GM12878 (cell line): ENCODE measurements around the gene CCDC110. TPM values are rescaled to one million over a fixed set of nuclear protein-coding genes. Genes with fewer than 3 reads are reported as not detected.

ENCODE experiments used
- IRF4 ChIP-seq: IDR thresholded peaks from 2 replicates; pipeline ENCODE4 v1.6.1; 2011; ENCODE audit warnings: low read depth, low read length
- JUNB ChIP-seq: IDR thresholded peaks from 2 replicates; pipeline ENCODE4 v1.6.1; 2016; ENCODE audit warnings: antibody characterized with exemption, mild to moderate bottlenecking
- NR2F1 ChIP-seq: fragments of 450-650 bp; conservative IDR thresholded peaks from 2 replicates; pipeline ENCODE4 v1.6.1; 2017; ENCODE audit warnings: mild to moderate bottlenecking
- POLR2A ChIP-seq: IDR thresholded peaks from 2 replicates; pipeline ENCODE4 v1.6.1; 2011; ENCODE audit warnings: low read depth, mild to moderate bottlenecking, low read length
- RCOR1 ChIP-seq: conservative IDR thresholded peaks from 2 replicates; pipeline ENCODE4 v1.6.1; 2012; ENCODE audit warnings: low read depth, low read length, improper control_type of control experiment
- RELA ChIP-seq: fragments of 450-650 bp; IDR thresholded peaks from 2 replicates; pipeline ENCODE4 v1.8.0; 2014; ENCODE audit warnings: borderline replicate concordance; ENCODE audit not compliant: partially characterized antibody
- REST ChIP-seq: IDR thresholded peaks from 2 replicates; pipeline ENCODE4 v1.6.1; 2012; ENCODE audit warnings: mild to moderate bottlenecking, low read depth, low read length
- STAT1 ChIP-seq: fragments of 450-650 bp; conservative IDR thresholded peaks from 2 replicates; pipeline ENCODE4 v1.6.1; 2014; ENCODE audit warnings: antibody characterized with exemption, mild to moderate bottlenecking
- TBL1XR1 ChIP-seq: IDR thresholded peaks from 2 replicates; pipeline ENCODE4 v1.6.1; 2012; ENCODE audit warnings: low read depth, low read length, improper control_type of control experiment
- USF1 ChIP-seq: IDR thresholded peaks from 2 replicates; pipeline ENCODE4 v1.6.1; 2011; ENCODE audit warnings: borderline replicate concordance, low read depth, mild to moderate bottlenecking, moderate library complexity, mixed read lengths, low read length; ENCODE audit not compliant: insufficient read depth; ENCODE audit errors: extremely low read length
- USF2 ChIP-seq: IDR thresholded peaks from 2 replicates; pipeline ENCODE4 v1.6.1; 2011; ENCODE audit warnings: low read depth, low read length, improper control_type of control experiment, borderline replicate concordance
- ZNF24 ChIP-seq: fragments of 450-650 bp; IDR thresholded peaks from 2 replicates; pipeline ENCODE4 v1.6.1; 2017; ENCODE audit warnings: antibody characterized with exemption, mild to moderate bottlenecking
- ZNF622 ChIP-seq: fragments of 450-650 bp; IDR thresholded peaks from 2 replicates; pipeline ENCODE4 v1.6.1; 2017; ENCODE audit warnings: mild to moderate bottlenecking, inconsistent platforms
- polyA plus RNA-seq, 11 experiments: library from polyadenylated mRNA; depleted of rRNA in 4 of 11; unstranded in 6 of 11; stranded (reverse) in 5 of 11; fragments of >200 nt; fragmentation: Nextera tagmentation in 4 of 11; fragmentation: Illumina TruSeq in 1 of 11; extraction: Ambion mirVana in 4 of 11; extraction: Trizol in 1 of 11; gene quantifications; 1 replicate in 1 of 11; 2 replicates in 10 of 11; pipeline versions ENCODE4 v1.2.1 to v1.2.3, GENCODE V29; 2011 to 2016; ENCODE audit warnings: inconsistent platforms in 2 of 11, missing spikeins in 2 of 11, low read depth in 1 of 11
- total RNA-seq, 4 experiments: library from RNA; depleted of rRNA in 3 of 4; stranded (reverse); fragments of >200 nt in 3 of 4; fragmentation: Illumina TruSeq in 1 of 4; extraction: Trizol in 1 of 4; gene quantifications; 2 replicates each; pipeline versions ENCODE4 v1.2.1 to v1.2.3, GENCODE V29; 2013 to 2021
- TF ChIP-seq, protein P1 (sequence below): fragments of 450-650 bp; IDR thresholded peaks from 2 replicates; pipeline ENCODE4 v1.6.1; 2017; ENCODE audit warnings: mild to moderate bottlenecking, moderate library complexity
- TF ChIP-seq, protein P2 (sequence below): fragments of 450-650 bp; IDR thresholded peaks from 2 replicates; pipeline ENCODE4 v1.6.1; 2018; ENCODE audit warnings: borderline replicate concordance, mild to moderate bottlenecking; ENCODE audit not compliant: partially characterized antibody
- TF ChIP-seq, protein P3 (sequence below): fragments of 450-650 bp; IDR thresholded peaks from 2 replicates; pipeline ENCODE4 v1.6.1; 2017; ENCODE audit warnings: borderline replicate concordance

Gene CCDC110
- total and polyA plus RNA-seq, 10 of the 15 experiments (the other 5 are each of a cell fraction or from before 2014, with no cell fraction given) = 0.85 to 3.1 (median 2.1) TPM; not detected in 1

- TF ChIP-seq ZNF622 = no peak
- 0 out of 2 replicates have a peak, but pooled peaks have one; percentile 6 for TF ChIP-seq IRF4
- TF ChIP-seq, protein P1, sequence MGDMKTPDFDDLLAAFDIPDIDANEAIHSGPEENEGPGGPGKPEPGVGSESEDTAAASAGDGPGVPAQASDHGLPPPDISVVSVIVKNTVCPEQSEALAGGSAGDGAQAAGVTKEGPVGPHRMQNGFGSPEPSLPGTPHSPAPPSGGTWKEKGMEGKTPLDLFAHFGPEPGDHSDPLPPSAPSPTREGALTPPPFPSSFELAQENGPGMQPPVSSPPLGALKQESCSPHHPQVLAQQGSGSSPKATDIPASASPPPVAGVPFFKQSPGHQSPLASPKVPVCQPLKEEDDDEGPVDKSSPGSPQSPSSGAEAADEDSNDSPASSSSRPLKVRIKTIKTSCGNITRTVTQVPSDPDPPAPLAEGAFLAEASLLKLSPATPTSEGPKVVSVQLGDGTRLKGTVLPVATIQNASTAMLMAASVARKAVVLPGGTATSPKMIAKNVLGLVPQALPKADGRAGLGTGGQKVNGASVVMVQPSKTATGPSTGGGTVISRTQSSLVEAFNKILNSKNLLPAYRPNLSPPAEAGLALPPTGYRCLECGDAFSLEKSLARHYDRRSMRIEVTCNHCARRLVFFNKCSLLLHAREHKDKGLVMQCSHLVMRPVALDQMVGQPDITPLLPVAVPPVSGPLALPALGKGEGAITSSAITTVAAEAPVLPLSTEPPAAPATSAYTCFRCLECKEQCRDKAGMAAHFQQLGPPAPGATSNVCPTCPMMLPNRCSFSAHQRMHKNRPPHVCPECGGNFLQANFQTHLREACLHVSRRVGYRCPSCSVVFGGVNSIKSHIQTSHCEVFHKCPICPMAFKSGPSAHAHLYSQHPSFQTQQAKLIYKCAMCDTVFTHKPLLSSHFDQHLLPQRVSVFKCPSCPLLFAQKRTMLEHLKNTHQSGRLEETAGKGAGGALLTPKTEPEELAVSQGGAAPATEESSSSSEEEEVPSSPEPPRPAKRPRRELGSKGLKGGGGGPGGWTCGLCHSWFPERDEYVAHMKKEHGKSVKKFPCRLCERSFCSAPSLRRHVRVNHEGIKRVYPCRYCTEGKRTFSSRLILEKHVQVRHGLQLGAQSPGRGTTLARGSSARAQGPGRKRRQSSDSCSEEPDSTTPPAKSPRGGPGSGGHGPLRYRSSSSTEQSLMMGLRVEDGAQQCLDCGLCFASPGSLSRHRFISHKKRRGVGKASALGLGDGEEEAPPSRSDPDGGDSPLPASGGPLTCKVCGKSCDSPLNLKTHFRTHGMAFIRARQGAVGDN = peak; percentile 97
- peak; percentile 76 for TF ChIP-seq NR2F1
- TF ChIP-seq POLR2A = peak; percentile 86
- 0 out of 2 replicates have a peak, but pooled peaks have one; percentile 58 for TF ChIP-seq STAT1
- TF ChIP-seq JUNB = no peak
- no peak for TF ChIP-seq USF1
- TF ChIP-seq USF2 = no peak
- TF ChIP-seq RELA = no peak
- TF ChIP-seq ZNF24 = no peak
- TF ChIP-seq RCOR1 = no peak
- peak; percentile 80 for TF ChIP-seq REST
- TF ChIP-seq, protein P2, sequence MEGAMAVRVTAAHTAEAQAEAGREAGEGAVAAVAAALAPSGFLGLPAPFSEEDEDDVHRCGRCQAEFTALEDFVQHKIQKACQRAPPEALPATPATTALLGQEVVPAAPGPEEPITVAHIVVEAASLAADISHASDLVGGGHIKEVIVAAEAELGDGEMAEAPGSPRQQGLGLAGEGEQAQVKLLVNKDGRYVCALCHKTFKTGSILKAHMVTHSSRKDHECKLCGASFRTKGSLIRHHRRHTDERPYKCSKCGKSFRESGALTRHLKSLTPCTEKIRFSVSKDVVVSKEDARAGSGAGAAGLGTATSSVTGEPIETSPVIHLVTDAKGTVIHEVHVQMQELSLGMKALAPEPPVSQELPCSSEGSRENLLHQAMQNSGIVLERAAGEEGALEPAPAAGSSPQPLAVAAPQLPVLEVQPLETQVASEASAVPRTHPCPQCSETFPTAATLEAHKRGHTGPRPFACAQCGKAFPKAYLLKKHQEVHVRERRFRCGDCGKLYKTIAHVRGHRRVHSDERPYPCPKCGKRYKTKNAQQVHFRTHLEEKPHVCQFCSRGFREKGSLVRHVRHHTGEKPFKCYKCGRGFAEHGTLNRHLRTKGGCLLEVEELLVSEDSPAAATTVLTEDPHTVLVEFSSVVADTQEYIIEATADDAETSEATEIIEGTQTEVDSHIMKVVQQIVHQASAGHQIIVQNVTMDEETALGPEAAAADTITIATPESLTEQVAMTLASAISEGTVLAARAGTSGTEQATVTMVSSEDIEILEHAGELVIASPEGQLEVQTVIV = peak; percentile 8
- no peak for TF ChIP-seq TBL1XR1
- TF ChIP-seq, protein P3, sequence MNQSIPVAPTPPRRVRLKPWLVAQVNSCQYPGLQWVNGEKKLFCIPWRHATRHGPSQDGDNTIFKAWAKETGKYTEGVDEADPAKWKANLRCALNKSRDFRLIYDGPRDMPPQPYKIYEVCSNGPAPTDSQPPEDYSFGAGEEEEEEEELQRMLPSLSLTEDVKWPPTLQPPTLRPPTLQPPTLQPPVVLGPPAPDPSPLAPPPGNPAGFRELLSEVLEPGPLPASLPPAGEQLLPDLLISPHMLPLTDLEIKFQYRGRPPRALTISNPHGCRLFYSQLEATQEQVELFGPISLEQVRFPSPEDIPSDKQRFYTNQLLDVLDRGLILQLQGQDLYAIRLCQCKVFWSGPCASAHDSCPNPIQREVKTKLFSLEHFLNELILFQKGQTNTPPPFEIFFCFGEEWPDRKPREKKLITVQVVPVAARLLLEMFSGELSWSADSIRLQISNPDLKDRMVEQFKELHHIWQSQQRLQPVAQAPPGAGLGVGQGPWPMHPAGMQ = no peak
Measured at GRCh38 chr4:185395956-185396723, 75.4 kb downstream of the CCDC110 start (continued).
